Hepatocyte (in vitro differentiated cells): ENCODE measurements around the gene MAP3K20. TPM values are rescaled to one million over a fixed set of nuclear protein-coding genes. Genes with fewer than 3 reads are reported as not detected.
"Not testable (repeated sequence)": the region's sequence is repeated elsewhere in the genome, so short reads cannot be mapped to it uniquely, and the experiment has no call there.

Experiments used
- DNase-seq: peaks from one replicate; pipeline ENCODE4 v3.0.0-alpha.2; 2016; ENCODE audit warnings: low spot score
- H2AFZ ChIP-seq: fragments of 200-600 bp; sonication (generic); 2 replicates; pipeline ENCODE4 v1.6.0; 2016; ENCODE audit warnings: antibody characterized with exemption, mild to moderate bottlenecking
- H3K27ac ChIP-seq: fragments of 200-600 bp; sonication (generic); 2 replicates; pipeline ENCODE4 v1.5.1; 2016; ENCODE audit warnings: mild to moderate bottlenecking
- H3K27me3 ChIP-seq: fragments of 200-600 bp; sonication (generic); 2 replicates; pipeline ENCODE4 v1.6.1; 2016
- H3K36me3 ChIP-seq: fragments of 200-600 bp; sonication (generic); replicated peaks from 2 replicates; pipeline ENCODE4 v1.5.1; 2016; ENCODE audit warnings: low read depth; ENCODE audit not compliant: insufficient read depth
- H3K4me1 ChIP-seq: fragments of 200-600 bp; sonication (generic); 2 replicates; pipeline ENCODE4 v1.5.1; 2016; ENCODE audit warnings: mild to moderate bottlenecking, moderate library complexity; ENCODE audit not compliant: insufficient read depth
- H3K4me2 ChIP-seq: fragments of 200-600 bp; sonication (generic); 2 replicates; pipeline ENCODE4 v1.6.0; 2016
- H3K4me3 ChIP-seq: fragments of 200-600 bp; sonication (generic); 2 replicates; pipeline ENCODE4 v1.5.1; 2016; ENCODE audit warnings: mild to moderate bottlenecking
- H3K79me2 ChIP-seq: fragments of 200-600 bp; sonication (generic); 2 replicates; pipeline ENCODE4 v1.6.0; 2017; ENCODE audit warnings: mild to moderate bottlenecking
- H3K9me2 ChIP-seq: fragments of 200-600 bp; sonication (generic); replicated peaks from 2 replicates; pipeline ENCODE4 v1.6.0; 2017; ENCODE audit warnings: mild to moderate bottlenecking; ENCODE audit not compliant: insufficient read depth
- H3K9me3 ChIP-seq: fragments of 200-600 bp; sonication (generic); 2 replicates; pipeline ENCODE4 v1.5.1; 2016; ENCODE audit warnings: low read depth, mild to moderate bottlenecking
- H4K20me1 ChIP-seq: fragments of 200-600 bp; sonication (generic); 2 replicates; pipeline ENCODE4 v1.6.0; 2016; ENCODE audit warnings: mild to moderate bottlenecking; ENCODE audit not compliant: insufficient read depth, poor library complexity, severe bottlenecking
- EZH2 ChIP-seq: fragments of 200-600 bp; sonication (generic); IDR thresholded peaks from 2 replicates; pipeline ENCODE4 v1.6.1; 2016; ENCODE audit warnings: antibody characterized with exemption, mild to moderate bottlenecking, borderline replicate concordance
- EZH2phosphoT487 ChIP-seq: fragments of 200-600 bp; sonication (generic); IDR thresholded peaks from one replicate; pipeline ENCODE4 v1.6.1; 2018; ENCODE audit warnings: antibody characterized with exemption, mild to moderate bottlenecking, low read depth, moderate library complexity; ENCODE audit not compliant: unreplicated experiment, severe bottlenecking
- WGBS: methylation state at CpG from one replicate; pipeline ENCODE4 v1.1.6; 2016; ENCODE audit warnings: low lambda C conversion rate; ENCODE audit errors: missing lambda C conversion rate; 5-methylcytosine and 5-hydroxymethylcytosine counted together
- polyA plus RNA-seq: library from polyadenylated mRNA; unstranded; fragments of >200 nt; fragmentation: Nextera tagmentation; extraction: Ambion mirVana; gene quantifications from 2 replicates; pipeline ENCODE4 v1.2.1, GENCODE V29; 2016
- total RNA-seq: library from RNA; depleted of rRNA; stranded (reverse); fragments of >200 nt; gene quantifications from 2 replicates; pipeline ENCODE4 v1.2.3, GENCODE V29; 2014
- TF ChIP-seq, protein P1 (sequence below): fragments of 200-600 bp; sonication (generic); IDR thresholded peaks from 2 replicates; pipeline ENCODE4 v1.5.1; 2016; ENCODE audit warnings: antibody characterized with exemption, mild to moderate bottlenecking; ENCODE audit not compliant: poor library complexity

MAP3K20 gene
- total and polyA plus RNA-seq, 2 experiments from 2014 or later: 16.5 to 23.3 TPM

DNA sequence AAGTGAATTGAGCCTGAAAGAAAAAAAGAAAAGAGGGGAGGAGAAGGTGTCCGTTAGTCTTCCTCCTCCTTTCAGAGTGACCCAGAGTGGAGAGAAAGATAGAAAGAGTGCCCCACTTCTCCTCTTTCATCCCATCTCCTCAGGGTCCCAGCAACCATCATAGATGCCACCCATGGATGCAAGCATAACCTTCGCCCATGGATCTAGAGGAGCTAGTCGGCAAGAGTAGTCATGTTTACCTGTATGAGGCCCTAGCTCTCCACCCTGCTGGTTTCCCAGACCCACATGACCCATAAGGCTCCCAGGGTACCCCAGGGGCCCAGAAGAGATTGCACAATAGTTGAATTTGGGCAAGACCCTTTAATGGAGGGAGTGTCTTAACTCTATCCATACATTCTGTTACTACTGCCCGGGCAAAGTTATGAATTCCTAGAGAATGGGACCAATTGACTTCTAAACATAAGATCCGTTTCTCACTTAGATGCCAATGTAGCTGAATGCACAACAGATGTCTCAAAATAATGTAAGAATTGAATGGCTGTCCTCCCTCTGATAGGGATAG is 223.0 kb downstream of the MAP3K20 start:
- no peak overlapping the region for H3K4me3 ChIP-seq
- no peaks in the 10 kb centered on the region for H3K79me2 ChIP-seq
- H2AFZ ChIP-seq: no peak overlapping the region
- WGBS: 95% methylated on average over 5 of the region's 5 CpGs
- TF ChIP-seq EZH2phosphoT487: no peak
- no peaks in the 10 kb centered on the region for H3K4me1 ChIP-seq
- no peaks in the 10 kb centered on the region for H3K27me3 ChIP-seq
- H3K36me3 ChIP-seq: no peaks in the 10 kb centered on the region
- H3K4me2 ChIP-seq: no peak overlapping the region
- H4K20me1 ChIP-seq: no peaks in the 10 kb centered on the region
- H3K9me2 ChIP-seq: no peaks in the 10 kb centered on the region
- peaks cover 17% of the 10 kb centered on the region for H3K9me3 ChIP-seq
- DNase-seq: no peak
- H3K27ac ChIP-seq: no peak overlapping the region

DNA sequence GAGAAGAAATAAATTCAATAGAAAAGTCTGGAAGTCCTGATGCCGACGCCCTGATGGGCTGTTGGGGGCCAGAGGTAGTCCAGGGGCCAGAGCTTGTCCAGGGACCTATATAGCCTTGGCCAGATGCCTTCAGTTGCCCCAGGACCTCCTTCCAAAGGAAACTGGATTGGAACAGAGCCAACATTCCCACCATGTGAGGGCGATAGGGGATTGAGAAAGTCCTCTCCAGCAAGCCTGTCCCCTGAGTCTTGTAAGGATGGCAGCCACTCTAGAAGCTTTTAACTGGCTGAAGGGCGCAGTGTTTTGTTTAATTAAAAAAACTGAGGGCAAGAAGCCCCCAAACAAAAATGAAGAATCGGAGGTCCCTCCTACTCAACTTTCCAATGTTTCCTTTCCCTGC is 224.1 kb downstream of the MAP3K20 start:
- TF ChIP-seq EZH2phosphoT487 (no peak), EZH2 (no peak)
- TF ChIP-seq, protein P1, sequence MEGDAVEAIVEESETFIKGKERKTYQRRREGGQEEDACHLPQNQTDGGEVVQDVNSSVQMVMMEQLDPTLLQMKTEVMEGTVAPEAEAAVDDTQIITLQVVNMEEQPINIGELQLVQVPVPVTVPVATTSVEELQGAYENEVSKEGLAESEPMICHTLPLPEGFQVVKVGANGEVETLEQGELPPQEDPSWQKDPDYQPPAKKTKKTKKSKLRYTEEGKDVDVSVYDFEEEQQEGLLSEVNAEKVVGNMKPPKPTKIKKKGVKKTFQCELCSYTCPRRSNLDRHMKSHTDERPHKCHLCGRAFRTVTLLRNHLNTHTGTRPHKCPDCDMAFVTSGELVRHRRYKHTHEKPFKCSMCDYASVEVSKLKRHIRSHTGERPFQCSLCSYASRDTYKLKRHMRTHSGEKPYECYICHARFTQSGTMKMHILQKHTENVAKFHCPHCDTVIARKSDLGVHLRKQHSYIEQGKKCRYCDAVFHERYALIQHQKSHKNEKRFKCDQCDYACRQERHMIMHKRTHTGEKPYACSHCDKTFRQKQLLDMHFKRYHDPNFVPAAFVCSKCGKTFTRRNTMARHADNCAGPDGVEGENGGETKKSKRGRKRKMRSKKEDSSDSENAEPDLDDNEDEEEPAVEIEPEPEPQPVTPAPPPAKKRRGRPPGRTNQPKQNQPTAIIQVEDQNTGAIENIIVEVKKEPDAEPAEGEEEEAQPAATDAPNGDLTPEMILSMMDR: no peak

DNA sequence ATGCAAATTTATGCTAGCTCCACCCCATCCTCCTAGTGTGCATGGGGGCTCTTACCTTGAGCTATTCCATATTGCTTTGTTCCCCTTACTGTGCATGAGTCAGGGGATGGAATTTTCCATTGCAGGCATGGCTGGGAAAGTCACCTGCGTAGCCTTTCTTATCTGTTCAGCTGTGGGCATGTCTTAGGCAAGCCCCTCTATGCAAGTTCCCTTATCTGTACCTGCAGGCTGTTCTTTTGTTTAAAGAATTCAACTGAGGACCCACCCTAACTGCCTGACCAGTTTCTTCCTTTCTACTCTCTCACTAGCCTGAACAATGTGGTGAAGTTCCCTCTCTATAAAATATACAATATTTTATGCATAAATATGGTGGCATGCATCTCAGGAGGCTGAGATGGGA is 224.8 kb downstream of the MAP3K20 start:
- Histone ChIP-seq H3K27me3 (no peaks in the 10 kb centered on the region), H3K9me2 (no peaks in the 10 kb centered on the region), H3K4me3 (no peak overlapping the region), H2AFZ (no peak overlapping the region), H4K20me1 (no peaks in the 10 kb centered on the region), H3K36me3 (no peaks in the 10 kb centered on the region), H3K4me2 (no peak overlapping the region), H3K4me1 (no peaks in the 10 kb centered on the region), H3K79me2 (no peaks in the 10 kb centered on the region), H3K27ac (peak overlapping the region; percentile 67), H3K9me3 (peaks cover 17% of the 10 kb centered on the region)
- no peak for TF ChIP-seq EZH2
- TF ChIP-seq, protein P1: no peak
- TF ChIP-seq EZH2phosphoT487: no peak
- peak; percentile 18 for DNase-seq
- 48% methylated on average over 1 of the region's 1 CpG for WGBS

More for the DNA sequence above, 224.1 kb downstream of the MAP3K20 start:
- Histone ChIP-seq H2AFZ (no peak overlapping the region), H3K36me3 (no peaks in the 10 kb centered on the region), H3K27ac (peak overlapping the region; percentile 67), H3K4me1 (no peaks in the 10 kb centered on the region), H3K27me3 (no peaks in the 10 kb centered on the region), H3K4me2 (no peak overlapping the region), H3K4me3 (no peak overlapping the region), H3K9me3 (peaks cover 17% of the 10 kb centered on the region), H3K9me2 (no peaks in the 10 kb centered on the region), H4K20me1 (no peaks in the 10 kb centered on the region), H3K79me2 (no peaks in the 10 kb centered on the region)
- DNase-seq: no peak
- WGBS: 97% methylated on average over 5 of the region's 5 CpGs

DNA sequence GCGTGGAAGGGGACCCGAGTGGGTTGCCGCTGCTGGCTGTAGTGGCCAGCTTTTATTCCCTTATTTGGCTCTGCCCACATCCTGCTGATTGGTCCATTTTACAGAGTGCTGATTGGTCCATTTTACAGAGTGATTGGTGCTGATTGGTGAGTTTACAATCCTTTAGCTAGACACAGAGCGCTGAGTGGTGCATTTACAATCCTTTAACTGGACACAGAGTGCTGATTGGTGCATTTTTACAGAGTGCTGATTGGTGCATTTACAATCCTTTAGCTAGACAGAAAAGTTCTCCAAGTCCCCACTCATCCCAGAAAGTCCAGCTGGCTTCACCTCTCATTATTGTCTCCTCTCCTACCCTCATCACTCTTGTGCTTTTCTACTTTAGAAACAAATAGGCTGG is 225.9 kb downstream of the MAP3K20 start:
- H3K79me2 ChIP-seq, H2AFZ ChIP-seq, H3K9me2 ChIP-seq, H3K4me1 ChIP-seq, H3K4me3 ChIP-seq, H4K20me1 ChIP-seq, DNase-seq, H3K36me3 ChIP-seq, H3K27me3 ChIP-seq, H3K4me2 ChIP-seq, H3K27ac ChIP-seq: not testable (repeated sequence)
- peaks cover 17% of the 10 kb centered on the region for H3K9me3 ChIP-seq
- 96% methylated on average over 4 of the region's 4 CpGs for WGBS
